ENCODE results near the gene GRID2IP.

GRCh38 chr7:6536262-6537260 is 14.7 kb downstream of the GRID2IP start:
- no peak for TF ChIP-seq CTCF (IDR thresholded peaks at IDR 0.05)
- TF ChIP-seq ZFX (IDR thresholded peaks at IDR 0.05; ENCODE audit: borderline replicate concordance) = no peak

All from 22Rv1 (cell line).